HCT116 (cell line): Measurements from ENCODE around the gene HLA-DMA. TPM values are rescaled to one million over a fixed set of nuclear protein-coding genes. Genes with fewer than 3 reads are reported as not detected.

Source experiments
- total RNA-seq: library from RNA; stranded (reverse); gene quantifications from one replicate; pipeline ENCODE4 v1.2.1, GENCODE V29; 2021; ENCODE audit not compliant: unreplicated experiment

HLA-DMA gene
- total RNA-seq, 1 experiment from 2014 or later: 12.1 TPM

Other genes with a start within 250 kb of the HLA-DMA start
- gene HLA-DQA2, start 211.7 kb downstream of the HLA-DMA start, total RNA-seq: not detected
- gene HLA-DQB2, start 189.6 kb downstream of the HLA-DMA start, total RNA-seq: 1.8 TPM
- 0.64 TPM for gene HLA-DOB, start 136.1 kb downstream of the HLA-DMA start, total RNA-seq
- gene TAP2, start 114.4 kb downstream of the HLA-DMA start, total RNA-seq: 59.9 TPM
- gene PSMB8, start 109.0 kb downstream of the HLA-DMA start, total RNA-seq: 0.96 TPM
- gene TAP1, start 99.4 kb downstream of the HLA-DMA start, total RNA-seq: 32.2 TPM
- gene PSMB9, start 98.9 kb downstream of the HLA-DMA start, total RNA-seq: 8.1 TPM
- gene HLA-DMB, start 12.1 kb downstream of the HLA-DMA start, total RNA-seq: 3.3 TPM
- gene BRD2, start 15.5 kb upstream of the HLA-DMA start, total RNA-seq: 260 TPM
- gene HLA-DOA, start 56.5 kb upstream of the HLA-DMA start, total RNA-seq: 0.39 TPM
- gene HLA-DPA1, start 120.6 kb upstream of the HLA-DMA start, total RNA-seq: 0.89 TPM
- 1.5 TPM for gene HLA-DPB1, start 122.9 kb upstream of the HLA-DMA start, total RNA-seq
- 7.6 TPM for gene COL11A2, start 239.4 kb upstream of the HLA-DMA start, total RNA-seq
- gene RXRB, start 247.6 kb upstream of the HLA-DMA start, total RNA-seq: 49.9 TPM
- 130 TPM for gene SLC39A7, start 247.8 kb upstream of the HLA-DMA start, total RNA-seq